Mesenchymal stem cell (in vitro differentiated cells and primary cell): Measurements from ENCODE around the gene FAM118A.
"Not testable (repeated sequence)": the region's sequence is repeated elsewhere in the genome, so short reads cannot be mapped to it uniquely, and the experiment has no call there.

ENCODE experiments used
- DNase-seq: peaks from one replicate; pipeline ENCODE4 v3.0.0-alpha.2; 2013
- H2AFZ ChIP-seq: one replicate; pipeline ENCODE4 v1.6.1; 2013; ENCODE audit warnings: low read depth, mild to moderate bottlenecking, control low read depth, inconsistent platforms, low read length, moderate library complexity
- H2AK5ac ChIP-seq: 2 replicates; pipeline ENCODE4 v1.6.1; 2013; ENCODE audit warnings: low read length, moderate library complexity, mild to moderate bottlenecking, inconsistent platforms; ENCODE audit not compliant: severe bottlenecking
- H2BK120ac ChIP-seq: one replicate; pipeline ENCODE4 v1.6.1; 2013; ENCODE audit warnings: low read depth, mild to moderate bottlenecking, inconsistent platforms, low read length, moderate library complexity
- H2BK12ac ChIP-seq, 2 experiments: one replicate each; pipeline ENCODE4 v1.6.1; 2013; ENCODE audit warnings: inconsistent platforms in 2 of 2, low read length in 2 of 2, mild to moderate bottlenecking in 2 of 2, moderate library complexity in 2 of 2, control low read depth in 1 of 2
- H2BK15ac ChIP-seq: one replicate; pipeline ENCODE4 v1.6.1; 2013; ENCODE audit warnings: mild to moderate bottlenecking, low read depth, inconsistent platforms; ENCODE audit not compliant: poor library complexity, severe bottlenecking
- H2BK5ac ChIP-seq: 2 replicates; pipeline ENCODE4 v1.6.1; 2013; ENCODE audit warnings: low read depth, mild to moderate bottlenecking, low read length, control low read depth, inconsistent platforms; ENCODE audit not compliant: poor library complexity, severe bottlenecking
- H3K14ac ChIP-seq, 2 experiments: one replicate each; pipeline ENCODE4 v1.6.1; 2013; ENCODE audit warnings: inconsistent platforms in 2 of 2, low read length in 2 of 2, control low read depth in 1 of 2, mild to moderate bottlenecking in 1 of 2, moderate library complexity in 1 of 2
- H3K18ac ChIP-seq, 2 experiments: one replicate each; pipeline ENCODE4 v1.6.1; 2013; ENCODE audit warnings: inconsistent platforms in 2 of 2, low read length in 2 of 2, control low read depth in 1 of 2, low read depth in 1 of 2, mild to moderate bottlenecking in 1 of 2
- H3K23ac ChIP-seq, 2 experiments: one replicate each; pipeline ENCODE4 v1.6.1; 2013; ENCODE audit warnings: inconsistent platforms in 2 of 2, low read length in 2 of 2, mild to moderate bottlenecking in 2 of 2, moderate library complexity in 2 of 2, control low read depth in 1 of 2
- H3K27ac ChIP-seq: 2 replicates; pipeline ENCODE4 v1.5.1; 2013; ENCODE audit warnings: mild to moderate bottlenecking, moderate library complexity, low read length, control low read depth, inconsistent platforms; ENCODE audit not compliant: poor library complexity, severe bottlenecking
- H3K27me3 ChIP-seq, 2 experiments: 2 replicates each; pipeline versions ENCODE4 v1.6.1 to v1.7.0; 2013; ENCODE audit warnings: low read length in 2 of 2, mild to moderate bottlenecking in 2 of 2, moderate library complexity in 2 of 2, control low read depth in 1 of 2, inconsistent platforms in 1 of 2; ENCODE audit not compliant: control insufficient read depth in 1 of 2, insufficient read depth in 1 of 2
- H3K36me3 ChIP-seq, 2 experiments: 2 replicates each; pipeline versions ENCODE4 v1.6.1 to v1.7.0; 2013; ENCODE audit warnings: low read length in 2 of 2, control low read depth in 1 of 2, inconsistent platforms in 1 of 2, low read depth in 1 of 2, mild to moderate bottlenecking in 1 of 2; ENCODE audit not compliant: insufficient read depth in 2 of 2, control insufficient read depth in 1 of 2
- H3K4ac ChIP-seq, 2 experiments: one replicate each; pipeline ENCODE4 v1.6.1; 2013; ENCODE audit warnings: inconsistent platforms in 2 of 2, low read length in 2 of 2, mild to moderate bottlenecking in 2 of 2, moderate library complexity in 2 of 2, control low read depth in 1 of 2, low read depth in 1 of 2
- H3K4me1 ChIP-seq: 2 replicates; pipeline ENCODE4 v1.6.1; 2013; ENCODE audit warnings: low read depth, low read length, control low read depth; ENCODE audit not compliant: control insufficient read depth, insufficient read depth
- H3K4me2 ChIP-seq: 2 replicates; pipeline ENCODE4 v1.6.1; 2013; ENCODE audit warnings: low read length, mild to moderate bottlenecking, inconsistent platforms; ENCODE audit not compliant: poor library complexity, severe bottlenecking
- H3K4me3 ChIP-seq, 2 experiments: 2 replicates each; pipeline versions ENCODE4 v1.5.1 to v1.7.0; 2013; ENCODE audit warnings: low read length in 2 of 2, mild to moderate bottlenecking in 2 of 2, control low read depth in 1 of 2, low read depth in 1 of 2; ENCODE audit not compliant: insufficient read depth in 1 of 2
- H3K79me1 ChIP-seq: replicated peaks from 2 replicates; pipeline ENCODE4 v1.6.1; 2013; ENCODE audit warnings: mild to moderate bottlenecking, control low read depth, low read length, inconsistent platforms; ENCODE audit not compliant: poor library complexity, severe bottlenecking
- H3K9ac ChIP-seq: 2 replicates; pipeline ENCODE4 v1.7.0; 2013; ENCODE audit warnings: mild to moderate bottlenecking, low read length, moderate library complexity
- H3K9me3 ChIP-seq: 2 replicates; pipeline ENCODE4 v1.7.0; 2013; ENCODE audit warnings: mild to moderate bottlenecking, low read length; ENCODE audit not compliant: control insufficient read depth
- H4K8ac ChIP-seq: one replicate; pipeline ENCODE4 v1.6.1; 2013; ENCODE audit warnings: inconsistent platforms, mild to moderate bottlenecking, low read length, moderate library complexity
- H4K91ac ChIP-seq: one replicate; pipeline ENCODE4 v1.6.1; 2013; ENCODE audit warnings: mild to moderate bottlenecking, low read length, inconsistent platforms
- WGBS: methylation state at CpG from one replicate; pipeline ENCODE4 v1.1.7; 2013; ENCODE audit warnings: mixed read lengths; 5-methylcytosine and 5-hydroxymethylcytosine counted together

The FAM118A gene

DNA sequence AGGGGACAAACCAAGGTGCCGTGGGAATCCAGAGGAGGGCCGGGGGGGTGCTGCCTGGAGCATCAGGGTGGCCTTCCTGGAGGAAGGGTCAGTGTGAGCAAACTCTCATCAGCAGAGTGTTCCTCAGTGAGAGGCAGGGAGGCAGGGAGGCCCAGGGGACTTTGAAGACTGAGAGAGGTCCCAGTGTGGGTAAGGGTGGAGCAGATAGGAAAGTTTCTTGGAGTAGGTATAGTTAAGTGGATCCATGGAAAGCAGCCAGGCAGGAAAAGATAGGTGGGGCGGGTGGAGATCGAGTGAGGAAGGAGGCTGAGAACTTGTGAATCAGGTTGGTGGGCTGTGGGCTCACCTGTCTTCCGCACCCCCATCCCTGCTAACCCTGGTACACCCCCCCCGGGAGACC lies 15.7 kb upstream of the FAM118A start:
- Histone ChIP-seq H2AK5ac (no peak overlapping the region), H3K18ac (no peak overlapping the region), H2AFZ (no peak overlapping the region), H2BK120ac (no peak overlapping the region), H3K4me2 (no peak overlapping the region), H3K4ac (no peak overlapping the region), H3K27ac (no peak overlapping the region), H4K91ac (no peak overlapping the region), H2BK15ac (no peak overlapping the region), H3K79me1 (no peaks in the 10 kb centered on the region), H3K9me3 (no peaks in the 10 kb centered on the region), H2BK5ac (no peak overlapping the region), H3K27me3 (peaks cover 12 to 59% of the 10 kb centered on the region in 2 experiments), H3K4me3 (no peak overlapping the region), H3K14ac (no peak overlapping the region), H4K8ac (no peak overlapping the region), H3K23ac (no peak overlapping the region), H2BK12ac (no peak overlapping the region), H3K9ac (no peak overlapping the region), H3K36me3 (no peaks in the 10 kb centered on the region), H3K4me1 (peaks cover 11% of the 10 kb centered on the region)
- no peak for DNase-seq
- WGBS: 83% methylated on average over 4 of the region's 6 CpGs

DNA sequence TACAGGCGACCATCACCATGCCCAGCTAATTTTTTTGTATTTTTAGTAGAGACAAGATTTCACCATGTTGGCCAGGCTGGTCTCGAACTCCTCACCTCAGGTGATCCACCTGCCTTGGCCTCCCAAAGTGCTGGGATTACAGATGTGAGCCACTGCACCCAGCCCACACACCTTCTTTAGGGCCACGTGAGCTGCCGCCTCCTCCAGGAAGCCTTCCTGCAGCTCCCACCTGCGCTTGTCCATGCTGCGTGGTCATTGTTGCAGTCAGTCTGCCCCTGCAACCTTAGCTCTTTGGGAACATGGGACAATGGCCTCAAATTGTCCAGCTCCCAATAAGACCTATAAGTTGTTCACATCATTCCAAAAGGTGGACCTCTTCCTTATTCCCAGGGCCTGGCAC lies 14.7 kb upstream of the FAM118A start:
- H2BK120ac ChIP-seq, H3K79me1 ChIP-seq, H2AFZ ChIP-seq, H4K91ac ChIP-seq, H4K8ac ChIP-seq, H3K18ac ChIP-seq, H2BK15ac ChIP-seq, H3K9ac ChIP-seq, H2AK5ac ChIP-seq, H3K4me2 ChIP-seq, H3K9me3 ChIP-seq, H3K36me3 ChIP-seq, H2BK12ac ChIP-seq, H3K27ac ChIP-seq, DNase-seq, H2BK5ac ChIP-seq, H3K4ac ChIP-seq, H3K4me3 ChIP-seq, H3K14ac ChIP-seq: not testable (repeated sequence)
- Histone ChIP-seq H3K4me1 (peaks cover 11% of the 10 kb centered on the region), H3K27me3 (peaks cover 12 to 55% of the 10 kb centered on the region in 2 experiments), H3K23ac (peak overlapping the region in 1 of 2 experiments; percentile 18)
- 92% methylated on average over 6 of the region's 6 CpGs for WGBS

DNA sequence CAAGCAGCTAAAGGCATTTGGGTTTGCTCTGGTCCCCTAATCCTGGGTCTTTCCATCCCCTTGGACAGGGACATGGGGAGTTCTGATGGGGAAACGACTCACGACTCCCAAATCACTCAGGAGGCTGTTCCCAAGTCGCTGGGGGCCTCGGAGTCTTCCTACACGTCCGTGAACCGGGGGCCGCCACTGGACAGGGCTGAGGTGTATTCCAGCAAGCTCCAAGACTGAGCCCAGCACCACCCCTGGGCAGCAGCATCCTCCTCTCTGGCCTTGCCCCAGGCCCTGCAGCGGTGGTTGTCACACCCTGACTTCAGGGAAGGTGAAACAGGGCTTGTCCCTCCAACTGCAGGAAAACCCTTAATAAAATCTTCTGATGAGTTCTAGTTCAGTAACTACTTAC lies 14.2 kb upstream of the FAM118A start:
- H2AFZ ChIP-seq: no peak overlapping the region
- no peak for DNase-seq
- H3K4ac ChIP-seq: no peak overlapping the region

DNA sequence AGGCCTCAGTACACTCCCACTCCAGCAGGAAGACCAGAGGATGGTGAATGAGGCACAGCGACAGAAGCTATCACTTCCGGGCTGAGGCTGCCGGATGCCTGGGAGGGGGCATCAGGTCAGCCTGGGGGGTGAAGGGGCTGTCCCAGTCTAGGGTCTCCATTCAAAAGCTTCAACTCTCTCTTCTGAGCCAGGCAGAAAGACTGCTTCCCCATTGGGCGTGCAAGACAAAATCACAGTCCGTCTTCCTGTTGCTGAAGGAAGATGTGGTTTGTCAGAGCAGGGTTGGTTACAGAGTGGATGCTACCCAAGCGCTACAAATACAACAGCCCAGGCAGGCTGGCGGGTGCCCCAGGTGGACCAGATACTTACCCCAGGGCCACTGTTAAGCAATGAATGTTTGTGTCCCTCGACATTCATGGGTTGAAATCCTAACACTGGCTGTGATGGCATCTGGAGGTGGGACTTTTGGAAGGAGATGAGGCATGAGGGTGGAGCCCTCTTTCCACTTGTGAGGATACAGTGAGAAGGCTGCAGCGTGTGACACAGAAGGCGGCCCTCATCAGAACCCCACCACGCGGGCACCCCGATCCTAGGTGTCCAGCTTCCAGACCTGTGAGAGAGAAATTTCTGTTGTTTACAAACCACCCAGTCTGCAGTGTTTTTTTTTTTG lies 13.0 kb upstream of the FAM118A start:
- Histone ChIP-seq H3K79me1 (no peaks in the 10 kb centered on the region), H3K23ac (no peak overlapping the region), H3K14ac (no peak overlapping the region), H2BK12ac (no peak overlapping the region), H3K4ac (no peak overlapping the region), H2BK120ac (no peak overlapping the region), H4K91ac (no peak overlapping the region), H3K4me2 (no peak overlapping the region), H3K36me3 (no peaks in the 10 kb centered on the region), H3K4me3 (no peak overlapping the region), H3K4me1 (no peaks in the 10 kb centered on the region), H2BK15ac (no peak overlapping the region), H3K27ac (no peak overlapping the region), H3K9ac (no peak overlapping the region), H2AK5ac (no peak overlapping the region), H2BK5ac (no peak overlapping the region), H4K8ac (no peak overlapping the region), H3K18ac (no peak overlapping the region), H3K27me3 (peaks cover 11 to 40% of the 10 kb centered on the region in 2 experiments), H2AFZ (no peak overlapping the region), H3K9me3 (no peaks in the 10 kb centered on the region)
- no peak for DNase-seq
- WGBS: 92% methylated on average over 12 of the region's 13 CpGs

More for the DNA sequence above, 14.2 kb upstream of the FAM118A start:
- H3K23ac ChIP-seq: no peak overlapping the region
- no peak overlapping the region for H2BK12ac ChIP-seq
- H2BK15ac ChIP-seq: no peak overlapping the region
- H2BK5ac ChIP-seq: no peak overlapping the region
- H3K9ac ChIP-seq: no peak overlapping the region
- H3K36me3 ChIP-seq: no peaks in the 10 kb centered on the region
- no peaks in the 10 kb centered on the region for H3K9me3 ChIP-seq
- H2BK120ac ChIP-seq: no peak overlapping the region
- no peaks in the 10 kb centered on the region for H3K79me1 ChIP-seq
- H3K18ac ChIP-seq: no peak overlapping the region
- H3K27me3 ChIP-seq: peaks cover 12 to 50% of the 10 kb centered on the region in 2 experiments
- H3K14ac ChIP-seq: no peak overlapping the region
- H3K4me1 ChIP-seq: peaks cover 8% of the 10 kb centered on the region
- H4K91ac ChIP-seq: no peak overlapping the region
- no peak overlapping the region for H3K4me3 ChIP-seq
- no peak overlapping the region for H4K8ac ChIP-seq
- H3K4me2 ChIP-seq: no peak overlapping the region
- 92% methylated on average over 9 of the region's 9 CpGs for WGBS
- no peak overlapping the region for H2AK5ac ChIP-seq
- no peak overlapping the region for H3K27ac ChIP-seq
